NOMO-1 (cell line): ENCODE measurements around the gene FBXL19.

ENCODE experiments used
- DNase-seq, 2 experiments: peaks; one replicate each; lab custom pipeline; 2025; ENCODE audit not compliant: unreplicated experiment in 2 of 2; lab: John Stamatoyannopoulos, UW

FBXL19 gene

DNA sequence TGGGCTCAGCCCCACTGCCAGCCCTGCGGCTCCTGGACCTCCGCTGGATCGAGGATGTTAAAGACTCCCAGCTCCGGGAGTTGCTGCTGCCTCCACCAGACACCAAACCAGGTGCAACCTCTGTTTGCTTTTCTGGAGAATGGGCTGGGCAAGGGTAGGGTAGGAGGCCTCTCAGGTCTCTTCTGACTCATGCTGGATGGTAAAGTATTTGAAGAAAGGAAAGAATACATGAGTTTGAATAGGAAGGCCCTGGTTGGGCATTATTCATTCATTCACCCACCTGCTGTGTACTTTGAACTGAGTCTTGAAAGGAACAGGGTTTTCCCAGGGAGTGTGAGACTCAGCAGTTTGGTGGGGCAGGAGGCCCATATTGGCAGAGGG is 19.0 kb downstream of the FBXL19 start:
- no peak for DNase-seq

DNA sequence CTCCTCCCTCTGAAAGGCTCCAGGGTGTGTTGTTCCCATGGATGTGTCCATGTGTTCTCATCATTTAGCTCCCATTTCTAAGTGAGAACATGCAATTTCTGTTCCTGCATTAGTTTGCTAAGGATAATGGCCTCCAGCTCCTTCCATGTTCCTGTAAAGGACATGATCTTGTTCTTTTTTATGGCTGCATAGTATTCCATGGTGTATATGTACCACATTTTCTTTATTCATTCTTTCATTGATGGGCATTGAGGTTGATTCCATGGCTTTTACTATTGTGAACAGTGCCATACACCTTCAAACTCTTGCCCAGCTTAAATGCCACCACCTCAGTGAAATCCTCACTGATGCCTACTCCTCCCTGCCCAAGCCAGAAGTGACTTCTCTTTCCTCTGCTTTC is 21.0 kb downstream of the FBXL19 start:
- no peak for DNase-seq

DNA sequence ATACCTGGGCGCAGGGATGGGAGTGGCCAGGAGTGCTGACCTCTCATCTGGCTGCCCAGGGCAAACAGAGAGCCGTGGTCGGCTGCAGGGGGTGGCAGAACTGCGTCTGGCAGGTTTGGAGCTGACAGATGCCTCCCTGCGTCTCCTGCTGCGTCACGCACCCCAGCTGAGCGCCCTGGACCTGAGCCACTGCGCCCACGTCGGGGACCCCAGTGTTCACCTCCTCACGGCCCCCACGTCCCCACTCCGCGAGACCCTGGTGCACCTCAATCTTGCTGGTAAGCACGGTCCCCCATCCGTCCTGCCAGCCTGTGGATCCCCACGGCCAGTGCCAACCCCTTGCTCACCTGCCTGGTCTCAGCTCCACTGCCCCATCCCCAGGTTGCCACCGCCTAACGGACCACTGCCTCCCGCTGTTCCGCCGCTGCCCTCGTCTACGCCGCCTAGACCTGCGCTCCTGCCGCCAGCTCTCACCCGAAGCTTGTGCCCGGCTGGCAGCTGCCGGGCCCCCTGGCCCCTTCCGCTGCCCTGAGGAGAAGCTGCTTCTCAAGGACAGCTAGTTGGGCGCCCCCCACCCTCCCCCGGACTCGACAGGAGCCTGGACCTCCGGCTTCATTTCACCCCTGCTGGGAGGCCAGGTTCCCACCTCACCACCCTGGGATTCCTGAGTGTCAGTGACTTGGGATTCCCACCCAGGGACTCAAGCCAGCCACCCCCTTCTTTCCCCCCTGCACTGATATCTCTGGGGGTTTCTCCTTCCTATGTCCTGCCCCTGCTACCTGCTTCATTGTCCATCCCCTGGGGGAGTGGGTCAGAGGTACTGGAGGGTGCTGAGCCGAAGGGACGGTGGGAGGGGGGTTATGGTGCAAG is 23.5 kb downstream of the FBXL19 start:
- DNase-seq = no peak

GRCh38 chr16:30947541-30947858 is 24.1 kb downstream of the FBXL19 start:
- no peak for DNase-seq

DNA sequence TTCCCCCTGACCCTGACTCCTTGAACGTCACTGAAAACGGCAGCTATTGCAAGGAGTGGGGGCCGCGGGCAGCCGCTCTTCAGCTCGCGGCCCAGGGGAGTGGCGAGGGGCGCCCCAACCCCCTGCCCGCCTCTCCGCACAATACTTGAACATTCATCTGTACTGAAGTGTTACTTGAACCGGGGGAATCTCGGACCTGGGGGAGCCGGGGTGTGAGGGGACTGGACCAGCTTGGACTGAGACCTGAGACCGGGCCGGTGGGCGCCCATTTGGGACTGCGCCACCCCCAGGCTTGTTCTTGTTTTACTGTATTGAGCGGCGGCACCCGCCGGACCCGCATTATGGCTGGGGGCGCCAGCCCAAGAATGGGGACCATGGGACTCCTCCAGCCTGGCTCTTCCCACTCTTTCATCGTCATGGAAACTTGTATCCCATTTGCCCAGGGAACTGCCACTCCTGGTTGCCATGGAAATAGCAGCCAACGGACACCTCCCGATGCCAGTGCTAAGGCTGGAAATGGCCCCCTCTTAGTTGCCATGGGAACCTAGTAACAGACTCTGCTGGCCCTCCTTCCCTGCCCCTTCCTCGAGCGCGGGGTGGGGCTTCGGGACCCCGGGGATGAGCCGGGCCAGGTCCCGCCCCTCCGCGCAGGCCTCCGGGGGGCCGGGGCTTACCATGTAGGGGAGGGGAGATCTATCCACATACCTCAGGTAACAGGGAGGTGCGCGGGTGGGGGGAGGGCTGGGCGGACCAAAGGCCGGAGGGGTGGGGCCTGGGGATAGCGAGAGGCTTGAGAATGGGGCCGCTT is 24.7 kb downstream of the FBXL19 start:
- no peak for DNase-seq

DNA sequence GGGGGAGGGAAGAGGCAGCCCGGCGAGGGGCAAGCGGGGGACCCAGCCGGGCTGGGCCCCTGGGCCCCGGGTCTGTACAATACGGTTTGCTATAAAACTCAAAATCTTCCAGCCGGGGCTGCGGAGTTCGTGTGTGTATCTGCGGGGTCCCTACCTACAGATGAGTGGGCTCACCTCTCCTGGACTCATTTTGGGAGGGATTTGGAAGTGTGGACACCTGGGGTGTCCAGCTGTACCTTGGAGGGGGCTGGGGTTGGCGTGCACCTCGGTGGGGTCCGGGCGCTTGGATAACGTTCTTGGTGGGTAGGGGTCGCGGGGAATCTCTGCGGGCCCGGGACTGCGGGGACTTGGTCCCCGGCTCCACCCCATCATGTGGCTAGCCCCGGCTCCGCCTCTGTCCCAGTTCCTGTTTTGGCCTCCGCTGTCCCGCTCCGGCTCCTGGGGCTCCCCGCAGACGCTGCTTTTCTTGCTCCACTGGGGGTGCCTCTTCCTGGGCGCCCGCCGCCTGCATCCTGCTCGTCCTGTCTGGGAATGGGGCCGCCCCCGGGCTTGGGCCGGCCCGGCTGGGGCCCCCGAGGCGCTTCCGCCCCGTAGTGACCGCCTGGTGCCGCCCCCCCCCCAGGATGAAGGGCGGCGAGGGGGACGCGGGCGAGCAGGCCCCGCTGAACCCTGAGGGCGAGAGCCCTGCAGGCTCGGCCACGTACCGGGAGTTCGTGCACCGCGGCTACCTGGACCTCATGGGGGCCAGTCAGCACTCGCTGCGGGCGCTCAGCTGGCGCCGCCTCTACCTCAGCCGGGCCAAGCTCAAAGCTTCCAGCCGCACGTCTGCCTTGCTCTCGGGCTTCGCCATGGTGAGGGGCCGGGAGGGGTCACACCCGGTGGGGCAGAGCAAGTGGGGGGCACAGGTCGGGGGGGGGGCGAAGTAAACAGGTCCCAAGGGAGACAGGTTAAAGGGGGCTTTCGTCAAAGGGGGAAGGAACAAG is 25.6 kb downstream of the FBXL19 start, which contains the start of gene ORAI3:
ORAI3 (plus strand) TSS at position 402 of the 983 bp plus-strand sequence; CDS start at position 624, 222 bp downstream.
- peak; percentile 81 to 82 for DNase-seq

DNA sequence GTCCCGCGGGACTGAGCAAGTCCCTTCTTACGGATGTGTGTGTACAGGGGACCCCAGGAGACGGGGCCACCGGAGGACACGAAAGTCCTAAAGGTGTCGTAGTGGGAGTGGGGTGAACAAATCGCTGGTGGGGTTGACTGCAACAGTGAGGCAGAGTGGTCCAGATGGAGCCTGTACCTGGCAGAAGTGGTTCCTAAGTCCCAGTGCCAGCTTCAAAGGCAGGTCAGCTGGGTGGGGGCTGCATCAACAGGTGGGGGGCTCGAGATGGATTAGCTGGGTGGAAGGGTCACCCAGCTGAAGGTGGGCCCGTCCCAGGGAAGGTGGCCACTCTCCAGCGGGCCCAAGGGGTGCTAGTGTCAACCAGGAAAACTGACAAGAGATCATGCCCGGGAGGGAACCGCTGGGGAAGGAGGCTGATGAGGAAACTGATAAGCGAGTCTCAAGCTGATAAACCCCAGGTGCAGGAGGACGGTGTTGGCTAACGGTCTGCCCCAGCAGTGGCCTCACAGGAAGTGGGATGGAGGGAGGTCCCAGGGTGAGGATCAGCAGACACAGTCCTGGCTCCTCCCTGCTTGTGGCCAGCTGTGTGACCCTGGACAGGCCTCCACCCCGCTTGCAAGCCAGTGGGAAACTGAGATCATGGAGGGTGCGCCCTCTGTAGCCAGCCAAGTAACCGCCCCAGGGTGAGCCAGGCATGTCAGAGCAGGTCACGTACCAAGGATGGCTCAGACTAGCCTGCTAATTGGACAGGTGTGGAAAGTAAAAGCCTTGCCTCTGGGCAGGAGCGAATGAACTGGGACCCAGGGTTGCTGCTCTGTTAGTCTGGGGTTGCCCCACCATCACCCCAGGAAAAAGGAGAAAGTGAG is 26.5 kb downstream of the FBXL19 start:
- peak; percentile 21 to 42 for DNase-seq

- no peak for DNase-seq
These were observed 27.2 kb downstream of the FBXL19 start for GRCh38 chr16:30950516-30951065.

DNA sequence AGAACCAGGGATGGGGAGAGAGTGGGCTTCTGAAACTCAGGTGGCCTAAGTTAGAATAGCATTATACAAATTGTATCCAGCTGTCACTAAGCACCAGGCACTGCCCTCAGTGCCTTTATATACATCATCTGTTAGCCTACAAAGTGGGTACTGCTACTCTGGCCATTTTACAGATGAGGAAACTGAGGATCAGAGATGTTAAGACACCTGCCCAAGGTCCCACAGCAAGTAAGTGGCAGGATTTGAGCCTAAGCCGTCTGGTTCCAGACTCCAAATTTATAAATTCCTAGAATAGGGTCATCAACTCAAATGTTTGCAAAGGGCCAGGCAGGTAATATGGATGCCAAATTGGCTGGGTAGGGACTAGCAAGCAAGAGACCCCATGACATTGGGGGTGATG is 27.8 kb downstream of the FBXL19 start:
- no peak for DNase-seq

DNA sequence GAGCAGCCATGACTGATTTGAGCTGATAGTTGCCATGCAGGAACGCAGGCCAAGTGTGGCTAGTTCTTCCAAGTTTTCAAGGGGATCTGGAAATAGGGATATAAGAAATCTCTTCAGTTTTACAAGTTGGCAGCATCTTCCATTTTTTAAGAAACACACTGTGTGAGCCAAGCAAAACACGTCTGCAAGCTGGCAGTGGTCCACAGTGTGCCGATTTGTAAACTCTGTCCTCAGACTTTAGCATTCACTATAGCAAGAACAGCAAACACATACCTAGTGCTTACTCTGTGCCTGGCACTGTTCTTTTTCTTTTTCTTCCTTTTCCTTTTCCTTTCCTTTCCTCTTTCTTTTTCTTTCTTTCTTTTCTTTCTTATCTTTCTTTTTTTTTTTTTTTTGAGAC is 28.4 kb downstream of the FBXL19 start:
- no peak for DNase-seq

DNA sequence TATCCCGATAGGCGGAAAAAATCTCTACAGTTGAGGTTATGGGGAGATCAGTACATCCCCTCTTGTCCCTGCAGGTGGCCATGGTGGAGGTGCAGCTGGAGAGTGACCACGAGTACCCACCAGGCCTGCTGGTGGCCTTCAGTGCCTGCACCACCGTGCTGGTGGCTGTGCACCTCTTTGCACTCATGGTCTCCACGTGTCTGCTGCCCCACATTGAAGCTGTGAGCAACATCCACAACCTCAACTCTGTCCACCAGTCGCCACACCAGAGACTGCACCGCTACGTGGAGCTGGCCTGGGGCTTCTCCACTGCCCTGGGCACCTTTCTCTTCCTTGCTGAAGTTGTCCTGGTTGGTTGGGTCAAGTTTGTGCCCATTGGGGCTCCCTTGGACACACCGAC is 29.7 kb downstream of the FBXL19 start:
- no peak for DNase-seq

GRCh38 chr16:30953511-30954124 is 30.2 kb downstream of the FBXL19 start:
- peak; percentile 41 to 67 for DNase-seq

DNA sequence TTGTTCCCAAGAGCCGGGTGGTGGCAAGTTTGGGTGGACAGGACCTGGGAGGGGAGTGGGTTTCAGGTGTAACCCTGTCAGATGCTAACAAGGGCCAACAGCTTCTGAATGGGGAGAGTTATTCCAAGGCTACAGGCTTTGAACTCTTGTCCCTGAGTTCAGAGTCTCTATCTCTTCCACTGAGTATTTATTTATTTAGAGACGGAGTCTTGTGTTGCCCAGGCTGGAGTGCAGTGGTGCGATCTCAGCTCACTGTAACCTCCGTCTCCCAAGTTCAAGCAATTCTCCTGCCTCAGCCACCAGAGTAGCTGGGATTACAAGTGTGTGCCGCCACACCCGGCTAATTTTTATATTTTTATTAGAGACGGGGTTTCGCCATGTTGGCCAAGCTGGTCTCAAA is 31.6 kb downstream of the FBXL19 start:
- DNase-seq = no peak

GRCh38 chr16:30956601-30957455 is 33.5 kb downstream of the FBXL19 start:
- DNase-seq = peak; percentile 79 to 80

- DNase-seq = peak; percentile 90 to 93
These were observed 34.2 kb downstream of the FBXL19 start, which contains the start of gene SETD1A for GRCh38 chr16:30957456-30958174. TSS of gene SETD1A (plus strand) at chr16:30957754. CDS start at chr16:30958732, 978 bp downstream.

- no peak for DNase-seq
These were observed 35.1 kb downstream of the FBXL19 start for GRCh38 chr16:30958175-30959079.
